ENCODE measurements around the gene DKK2.

Gene DKK2

GRCh38 chr4:107036584-107037198 is 578 bp upstream of the DKK2 start:
- no peak for DNase-seq (ENCODE audit: low spot score)
- H3K36me3 Mint-ChIP-seq (ENCODE audit: low read depth) = no peaks in the 10 kb centered on the region
- peaks cover 60% of the 10 kb centered on the region for H3K27me3 Mint-ChIP-seq (ENCODE audit: low read depth)
- peaks cover 27% of the 10 kb centered on the region for H3K4me1 Mint-ChIP-seq (ENCODE audit: low read depth)
- no peaks in the 10 kb centered on the region for H3K9me3 Mint-ChIP-seq
- H3K27ac Mint-ChIP-seq = no peak overlapping the region
- peak overlapping the region; percentile 80 for H3K4me3 Mint-ChIP-seq

- no peak overlapping the region for H3K27ac Mint-ChIP-seq
- peaks cover 65% of the 10 kb centered on the region for H3K27me3 Mint-ChIP-seq (ENCODE audit: low read depth)
- H3K4me1 Mint-ChIP-seq (ENCODE audit: low read depth) = peaks cover 27% of the 10 kb centered on the region
- DNase-seq (ENCODE audit: low spot score) = no peak
- H3K9me3 Mint-ChIP-seq = no peaks in the 10 kb centered on the region
- H3K36me3 Mint-ChIP-seq (ENCODE audit: low read depth) = no peaks in the 10 kb centered on the region
- peak overlapping the region; percentile 80 for H3K4me3 Mint-ChIP-seq
These were observed 906 bp downstream of the DKK2 start for GRCh38 chr4:107034996-107035818.

GRCh38 chr4:107034091-107034995 is 1.8 kb downstream of the DKK2 start:
- Mint-ChIP-seq H3K4me3 (peak overlapping the region; percentile 80), H3K9me3 (no peaks in the 10 kb centered on the region), H3K4me1 (ENCODE audit: low read depth) (peaks cover 27% of the 10 kb centered on the region), H3K27ac (no peak overlapping the region), H3K36me3 (ENCODE audit: low read depth) (no peaks in the 10 kb centered on the region), H3K27me3 (ENCODE audit: low read depth) (peaks cover 65% of the 10 kb centered on the region)
- DNase-seq (ENCODE audit: low spot score) = no peak

- Mint-ChIP-seq H3K27me3 (ENCODE audit: low read depth) (peaks cover 6% of the 10 kb centered on the region), H3K27ac (no peak overlapping the region), H3K9me3 (no peaks in the 10 kb centered on the region), H3K4me3 (no peak overlapping the region), H3K4me1 (ENCODE audit: low read depth) (no peaks in the 10 kb centered on the region), H3K36me3 (ENCODE audit: low read depth) (no peaks in the 10 kb centered on the region)
- DNase-seq (ENCODE audit: low spot score) = no peak
These were observed 8.7 kb downstream of the DKK2 start for GRCh38 chr4:107027379-107027778.

GRCh38 chr4:107018344-107018735 is 17.8 kb downstream of the DKK2 start:
- no peaks in the 10 kb centered on the region for H3K9me3 Mint-ChIP-seq
- H3K36me3 Mint-ChIP-seq (ENCODE audit: low read depth) = no peaks in the 10 kb centered on the region
- H3K4me1 Mint-ChIP-seq (ENCODE audit: low read depth) = no peaks in the 10 kb centered on the region

GRCh38 chr4:107017443-107018343 is 18.4 kb downstream of the DKK2 start:
- Mint-ChIP-seq H3K4me3 (no peak overlapping the region), H3K9me3 (no peaks in the 10 kb centered on the region), H3K36me3 (ENCODE audit: low read depth) (no peaks in the 10 kb centered on the region), H3K27me3 (ENCODE audit: low read depth) (no peaks in the 10 kb centered on the region), H3K4me1 (ENCODE audit: low read depth) (no peaks in the 10 kb centered on the region), H3K27ac (no peak overlapping the region)
- DNase-seq (ENCODE audit: low spot score) = no peak

More at GRCh38 chr4:107018344-107018735, 17.8 kb downstream of the DKK2 start:
- no peak for DNase-seq (ENCODE audit: low spot score)
- H3K27ac Mint-ChIP-seq = no peak overlapping the region
- no peaks in the 10 kb centered on the region for H3K27me3 Mint-ChIP-seq (ENCODE audit: low read depth)
- H3K4me3 Mint-ChIP-seq = no peak overlapping the region

GRCh38 chr4:107011312-107011711 is 24.8 kb downstream of the DKK2 start:
- H3K9me3 Mint-ChIP-seq = no peaks in the 10 kb centered on the region
- H3K27ac Mint-ChIP-seq = no peak overlapping the region
- no peak overlapping the region for H3K4me3 Mint-ChIP-seq
- no peaks in the 10 kb centered on the region for H3K36me3 Mint-ChIP-seq (ENCODE audit: low read depth)
- no peak for DNase-seq (ENCODE audit: low spot score)
- no peaks in the 10 kb centered on the region for H3K27me3 Mint-ChIP-seq (ENCODE audit: low read depth)
- H3K4me1 Mint-ChIP-seq (ENCODE audit: low read depth) = no peaks in the 10 kb centered on the region

- H3K4me3 Mint-ChIP-seq = no peak overlapping the region
- no peaks in the 10 kb centered on the region for H3K27me3 Mint-ChIP-seq (ENCODE audit: low read depth)
- no peaks in the 10 kb centered on the region for H3K9me3 Mint-ChIP-seq
- DNase-seq (ENCODE audit: low spot score) = no peak
- no peaks in the 10 kb centered on the region for H3K4me1 Mint-ChIP-seq (ENCODE audit: low read depth)
- H3K36me3 Mint-ChIP-seq (ENCODE audit: low read depth) = no peaks in the 10 kb centered on the region
- H3K27ac Mint-ChIP-seq = no peak overlapping the region
These were observed 26.7 kb downstream of the DKK2 start for GRCh38 chr4:107009196-107009968.

- H3K36me3 Mint-ChIP-seq (ENCODE audit: low read depth) = no peaks in the 10 kb centered on the region
- no peaks in the 10 kb centered on the region for H3K27me3 Mint-ChIP-seq (ENCODE audit: low read depth)
- no peak overlapping the region for H3K27ac Mint-ChIP-seq
- no peak for DNase-seq (ENCODE audit: low spot score)
- no peak overlapping the region for H3K4me3 Mint-ChIP-seq
- no peaks in the 10 kb centered on the region for H3K4me1 Mint-ChIP-seq (ENCODE audit: low read depth)
- H3K9me3 Mint-ChIP-seq = no peaks in the 10 kb centered on the region
These were observed 28.0 kb downstream of the DKK2 start for GRCh38 chr4:107008115-107008514.

- Mint-ChIP-seq H3K27ac (no peak overlapping the region), H3K36me3 (ENCODE audit: low read depth) (no peaks in the 10 kb centered on the region), H3K27me3 (ENCODE audit: low read depth) (no peaks in the 10 kb centered on the region), H3K9me3 (no peaks in the 10 kb centered on the region), H3K4me1 (ENCODE audit: low read depth) (no peaks in the 10 kb centered on the region), H3K4me3 (no peak overlapping the region)
- DNase-seq (ENCODE audit: low spot score) = no peak
These were observed 29.9 kb downstream of the DKK2 start for GRCh38 chr4:107006218-107006617.

- H3K4me1 Mint-ChIP-seq (ENCODE audit: low read depth) = no peaks in the 10 kb centered on the region
- no peak overlapping the region for H3K27ac Mint-ChIP-seq
- no peak for DNase-seq (ENCODE audit: low spot score)
- H3K4me3 Mint-ChIP-seq = no peak overlapping the region
- H3K27me3 Mint-ChIP-seq (ENCODE audit: low read depth) = no peaks in the 10 kb centered on the region
- H3K9me3 Mint-ChIP-seq = no peaks in the 10 kb centered on the region
- H3K36me3 Mint-ChIP-seq (ENCODE audit: low read depth) = no peaks in the 10 kb centered on the region
These were observed 39.6 kb downstream of the DKK2 start for GRCh38 chr4:106996490-106996889.

- Mint-ChIP-seq H3K4me3 (no peak overlapping the region), H3K27me3 (ENCODE audit: low read depth) (no peaks in the 10 kb centered on the region), H3K27ac (no peak overlapping the region), H3K9me3 (no peaks in the 10 kb centered on the region), H3K4me1 (ENCODE audit: low read depth) (no peaks in the 10 kb centered on the region), H3K36me3 (ENCODE audit: low read depth) (no peaks in the 10 kb centered on the region)
- DNase-seq (ENCODE audit: low spot score) = no peak
These were observed 42.3 kb downstream of the DKK2 start for GRCh38 chr4:106993827-106994226.

- Mint-ChIP-seq H3K9me3 (no peaks in the 10 kb centered on the region), H3K36me3 (ENCODE audit: low read depth) (no peaks in the 10 kb centered on the region), H3K4me3 (no peak overlapping the region), H3K27ac (no peak overlapping the region), H3K4me1 (ENCODE audit: low read depth) (no peaks in the 10 kb centered on the region), H3K27me3 (ENCODE audit: low read depth) (no peaks in the 10 kb centered on the region)
- DNase-seq (ENCODE audit: low spot score) = no peak
These were observed 48.8 kb downstream of the DKK2 start for GRCh38 chr4:106987311-106987710.
